GM18858 (cell line): ENCODE measurements around the gene ENAM.
"Not testable (repeated sequence)": the region's sequence is repeated elsewhere in the genome, so short reads cannot be mapped to it uniquely, and the experiment has no call there.

ENCODE experiments used
- ATAC-seq: cut with Tn5 transposase; IDR thresholded peaks from one replicate; pipeline ENCODE4 v1.9.1; 2021; ENCODE audit not compliant: unreplicated experiment

Gene ENAM

GRCh38 chr4:70674731-70675130 is 46.2 kb downstream of the ENAM start:
- ATAC-seq: no peak

DNA sequence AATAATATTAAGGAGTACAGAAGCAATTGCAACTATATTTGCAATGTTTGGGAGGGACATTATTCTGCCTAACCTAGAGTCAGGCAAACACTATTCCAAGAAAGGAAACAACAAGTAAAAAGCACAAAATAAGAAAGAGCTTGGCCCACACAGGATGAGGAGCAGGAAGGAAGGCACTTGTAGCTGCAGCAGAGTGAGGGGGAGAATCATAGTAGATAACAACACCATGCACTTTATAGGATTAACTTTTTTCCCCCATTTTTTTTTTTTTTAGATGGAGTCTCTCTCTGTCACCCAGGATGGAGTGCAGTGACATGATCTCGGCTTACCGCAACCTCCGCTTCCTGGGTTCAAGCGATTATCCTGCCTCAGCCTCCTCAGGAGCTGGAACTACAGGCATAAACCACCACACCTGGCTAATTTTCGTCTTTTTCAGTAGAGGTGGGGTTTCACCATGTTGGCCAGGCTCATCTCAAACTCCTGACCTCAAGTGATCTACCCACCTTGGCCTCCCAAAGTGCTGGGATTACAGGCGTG is 48.1 kb downstream of the ENAM start:
- no peak for ATAC-seq

DNA sequence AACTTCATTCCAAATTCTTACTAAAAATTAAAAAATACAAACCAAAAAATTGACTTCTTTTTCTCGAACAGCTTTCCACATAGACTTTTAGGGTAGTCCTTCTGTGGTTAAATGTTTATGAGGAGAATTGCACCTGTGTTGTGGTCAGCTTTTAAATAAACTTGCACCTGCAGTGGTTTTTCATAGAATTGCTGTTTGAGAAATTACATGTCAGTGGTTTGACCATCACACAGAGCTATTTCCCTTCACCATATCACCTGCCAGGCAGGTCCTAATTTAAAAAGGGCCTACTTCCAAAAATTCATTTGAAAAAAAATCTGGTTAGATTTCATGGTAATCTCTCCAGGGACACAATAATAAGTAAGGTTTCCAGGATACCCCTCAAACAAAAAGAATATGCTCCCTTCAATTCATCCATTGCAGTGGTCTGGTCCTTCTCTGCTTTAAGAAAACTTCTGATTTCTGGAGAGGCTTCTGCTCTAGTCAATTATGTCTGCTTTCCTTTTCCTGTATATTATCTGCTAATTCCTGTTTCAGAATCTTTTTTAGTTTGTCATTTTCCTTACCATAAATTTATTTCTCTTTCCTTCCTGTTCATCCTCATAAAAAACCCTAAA is 49.9 kb downstream of the ENAM start:
- peak; percentile 74 for ATAC-seq

DNA sequence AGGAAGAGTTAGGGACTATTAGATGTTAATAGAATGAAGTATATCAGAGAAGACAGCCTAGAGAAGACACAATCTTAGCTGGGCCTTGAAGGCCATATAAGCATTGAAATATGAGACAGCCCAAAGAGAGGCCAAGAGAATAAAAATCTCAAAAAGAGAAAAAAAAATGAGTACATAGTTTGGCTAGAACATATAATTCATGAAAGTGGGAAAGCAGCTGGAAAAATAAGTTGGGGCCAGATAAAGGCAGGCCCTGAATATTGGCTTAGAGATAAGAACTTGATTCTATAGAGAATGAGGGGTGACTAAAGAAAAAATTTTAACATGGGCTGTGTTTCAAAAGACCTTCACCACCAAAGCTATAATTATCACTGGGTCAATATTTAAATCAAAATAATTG is 52.4 kb downstream of the ENAM start:
- no peak for ATAC-seq

- peak; percentile 24 for ATAC-seq
These were observed 53.2 kb downstream of the ENAM start for GRCh38 chr4:70681704-70682103.

DNA sequence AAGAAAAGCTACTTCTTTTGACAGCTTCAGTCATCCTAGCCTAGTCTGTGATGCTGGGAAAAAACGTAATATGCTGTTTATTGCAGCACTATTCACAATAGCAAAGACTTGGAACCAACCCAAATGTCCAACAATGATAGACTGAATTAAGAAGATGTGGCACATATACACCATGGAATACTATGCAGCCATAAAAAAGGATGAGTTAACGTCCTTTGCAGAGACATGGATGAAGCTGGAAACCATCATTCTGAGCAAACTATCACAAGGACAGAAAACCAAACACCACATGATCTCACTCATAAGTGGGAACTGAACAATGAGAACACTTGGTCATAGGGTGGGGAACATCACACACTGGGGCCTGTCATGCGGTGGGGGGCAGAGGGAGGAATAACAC is 53.6 kb downstream of the ENAM start:
- ATAC-seq: not testable (repeated sequence)

DNA sequence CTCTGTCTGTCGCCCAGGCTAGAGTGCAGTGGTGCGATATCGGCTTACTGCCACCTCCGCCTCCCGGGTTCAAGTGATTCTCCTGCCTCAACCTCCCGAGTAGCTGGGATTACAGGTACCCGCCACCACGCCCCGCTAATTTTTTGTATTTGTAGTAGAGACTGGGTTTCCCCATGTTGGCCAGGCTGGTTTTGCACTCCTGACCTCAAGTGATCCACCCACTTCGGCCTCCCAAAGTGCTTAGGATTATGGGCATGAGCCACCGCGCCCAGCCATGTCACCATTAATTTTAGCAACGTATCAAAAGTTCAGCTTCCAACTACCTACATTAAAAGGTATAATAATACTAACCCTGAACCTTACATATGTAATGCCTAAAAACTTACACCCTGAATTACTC is 58.8 kb downstream of the ENAM start:
- no peak for ATAC-seq

DNA sequence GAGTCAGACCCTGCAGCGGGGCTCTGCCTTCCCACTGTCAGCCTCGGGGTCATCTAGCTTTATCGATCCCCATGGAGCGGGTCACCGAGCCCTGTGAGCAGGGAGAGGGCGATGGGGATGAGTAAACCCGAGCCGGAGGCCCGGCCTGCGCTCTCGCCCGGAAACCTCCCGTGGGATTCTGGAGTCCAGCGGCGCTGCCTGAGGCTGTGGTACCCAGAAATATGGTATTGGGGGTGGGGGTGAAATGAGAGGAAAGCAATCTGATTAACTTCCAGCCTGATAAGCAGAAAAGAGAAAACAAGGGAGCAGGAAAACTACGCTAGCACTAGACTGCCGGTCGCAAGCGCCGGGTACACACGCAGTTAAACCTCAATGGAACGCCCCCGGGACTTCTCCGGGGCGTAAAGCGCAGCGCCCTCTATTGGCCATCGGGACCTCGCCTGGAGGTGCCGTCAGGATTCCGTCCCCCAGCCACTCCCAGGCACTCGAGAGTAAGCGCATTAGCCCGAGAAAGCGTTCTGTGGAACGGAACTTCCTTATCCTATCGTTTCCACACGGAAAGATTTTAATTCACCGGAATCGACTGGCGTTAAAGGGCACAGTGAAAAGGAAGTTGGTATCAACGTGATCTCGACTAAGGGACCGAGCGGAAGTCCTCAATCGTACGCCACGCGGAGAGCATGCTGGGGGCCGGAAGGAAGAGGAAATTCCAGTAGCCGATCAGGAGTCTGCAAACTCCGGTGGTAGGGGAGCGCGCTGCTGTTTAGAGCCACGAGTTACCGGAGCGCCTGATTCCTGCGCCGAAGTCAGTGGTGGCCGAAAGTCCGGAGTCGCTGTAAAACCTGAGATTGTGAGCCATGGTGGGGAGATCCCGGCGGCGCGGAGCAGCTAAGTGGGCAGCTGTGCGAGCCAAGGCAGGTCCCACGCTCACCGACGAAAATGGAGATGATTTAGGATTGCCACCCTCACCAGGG is 59.6 kb downstream of the ENAM start, which contains the start of gene UTP3:
Gene UTP3, plus strand, starts transcription at position 712 of the 974 bp plus-strand sequence. Its CDS starts 146 bp downstream, at position 858.
- ATAC-seq: peak; percentile 91

GRCh38 chr4:70688795-70689231 is 60.3 kb downstream of the ENAM start:
- ATAC-seq: no peak

DNA sequence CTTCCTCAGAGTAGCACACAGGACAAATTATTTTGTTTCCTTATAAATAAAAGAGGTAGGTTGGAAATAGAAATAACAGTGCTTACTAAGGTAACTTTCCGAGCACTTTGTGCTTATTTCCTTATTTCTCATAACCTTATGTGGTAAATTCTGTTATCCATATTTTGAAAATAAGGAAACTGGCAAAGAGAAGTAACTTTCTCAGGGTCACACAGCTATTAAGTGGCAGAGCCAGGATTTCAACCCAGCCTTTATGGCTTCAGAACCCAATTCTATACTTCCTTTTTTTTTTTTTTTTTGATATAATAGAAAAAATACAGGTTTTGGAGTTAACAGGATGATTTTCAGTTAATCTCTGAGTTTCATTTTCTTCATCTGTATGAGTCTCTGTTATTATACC is 63.1 kb downstream of the ENAM start:
- ATAC-seq: no peak

- ATAC-seq: not testable (repeated sequence)
These were observed 66.1 kb downstream of the ENAM start for GRCh38 chr4:70694633-70695032.
